A673 (cell line): ENCODE measurements around the gene TCERG1L. TPM values are rescaled to one million over a fixed set of nuclear protein-coding genes. Genes with fewer than 3 reads are reported as not detected.

Source experiments
- BruUV-seq: library from RNA; stranded (reverse); fragments of 400-500 nt; replicated peaks from 2 replicates; lab custom pipeline; 2021; lab: Mats Ljungman, UMichigan
- CTCF ChIA-PET: fragments of 300-600 bp; sonication (Branson Sonifier 250); formaldehyde crosslinking; loops from one replicate; lab custom pipeline; 2022; ENCODE audit warnings: antibody characterized with exemption; lab: Charles Lee
- POLR2A ChIA-PET: fragments of 300-600 bp; sonication (Branson Sonifier 250); formaldehyde crosslinking; loops from one replicate; lab custom pipeline; 2022; ENCODE audit warnings: antibody characterized with exemption; ENCODE audit not compliant: low non-redundant PET; lab: Charles Lee
- DNase-seq: peaks from one replicate; pipeline ENCODE4 v3.0.0-alpha.2; 2015; ENCODE audit warnings: low spot score
- H3K27ac ChIP-seq: fragments of 200-600 bp; sonication (generic); 2 replicates; pipeline ENCODE4 v1.5.1; 2016; ENCODE audit warnings: mixed run types, low read depth, mild to moderate bottlenecking, mixed read lengths, antibody characterized with exemption, low read length; ENCODE audit not compliant: poor library complexity, severe bottlenecking
- H3K27me3 ChIP-seq: fragments of 200-600 bp; sonication (generic); replicated peaks from 2 replicates; pipeline ENCODE4 v1.6.1; 2017; ENCODE audit warnings: mixed run types, low read depth, mild to moderate bottlenecking, mixed read lengths, antibody characterized with exemption, low read length; ENCODE audit not compliant: insufficient read depth, poor library complexity
- H3K36me3 ChIP-seq: fragments of 200-600 bp; sonication (generic); 2 replicates; pipeline ENCODE4 v1.6.1; 2016; ENCODE audit warnings: mixed run types, mild to moderate bottlenecking, mixed read lengths, antibody characterized with exemption, low read length; ENCODE audit not compliant: insufficient read depth, poor library complexity, severe bottlenecking
- H3K4me1 ChIP-seq: fragments of 200-600 bp; sonication (generic); 2 replicates; pipeline ENCODE4 v1.6.1; 2017; ENCODE audit warnings: mixed run types, mild to moderate bottlenecking, mixed read lengths, antibody characterized with exemption, low read length; ENCODE audit not compliant: insufficient read depth, poor library complexity, severe bottlenecking
- H3K4me3 ChIP-seq: fragments of 200-600 bp; sonication (generic); 2 replicates; pipeline ENCODE4 v1.5.1; 2016; ENCODE audit warnings: low read depth, mixed run types, mild to moderate bottlenecking, mixed read lengths, low read length; ENCODE audit not compliant: poor library complexity, severe bottlenecking
- H3K9me3 ChIP-seq: fragments of 200-600 bp; sonication (generic); 2 replicates; pipeline ENCODE4 v1.6.1; 2016; ENCODE audit warnings: mixed run types, low read depth, mild to moderate bottlenecking, mixed read lengths, antibody characterized with exemption, low read length; ENCODE audit not compliant: poor library complexity, severe bottlenecking
- EZH2 ChIP-seq: fragments of 200-600 bp; sonication (generic); IDR thresholded peaks from 2 replicates; pipeline ENCODE4 v1.6.1; 2017; ENCODE audit warnings: borderline replicate concordance, low read depth, mild to moderate bottlenecking, mixed read lengths, antibody characterized with exemption, low read length; ENCODE audit not compliant: poor library complexity, severe bottlenecking
- intact Hi-C: fragments of 100-400 bp; cut with micrococcal nuclease; formaldehyde crosslinking; loops from one replicate; pipeline ENCODE4 v1.10.0; 2022; ENCODE audit not compliant: unreplicated experiment
- total RNA-seq: library from RNA; stranded (reverse); gene quantifications from 2 replicates; pipeline ENCODE4 v1.2.3, GENCODE V29; 2021
- TF ChIP-seq, protein P1 (sequence below): fragments of 300-800, 200-600 bp; sonication (generic); conservative IDR thresholded peaks from 2 replicates; pipeline ENCODE4 v1.5.1; 2017; ENCODE audit warnings: low read depth, mild to moderate bottlenecking, antibody characterized with exemption, low read length, moderate library complexity, mixed read lengths

TCERG1L gene
- total RNA-seq, 1 experiment from 2014 or later: 16.3 TPM

GRCh38 chr10:131047501-131047900 is 264.0 kb downstream of the TCERG1L start:
- H3K4me3 ChIP-seq: no peak overlapping the region
- intact Hi-C loops: loop anchor here (5.0 kb wide), 1 partner anchor 935 kb away; the partner anchor contains the start of gene C10orf143
- H3K4me1 ChIP-seq: peaks cover 40% of the 10 kb centered on the region
- no peaks in the 10 kb centered on the region for H3K9me3 ChIP-seq
- H3K36me3 ChIP-seq: no peaks in the 10 kb centered on the region
- ChIA-PET POLR2A (no interaction called here), CTCF (no interaction called here)
- no peaks in the 10 kb centered on the region for H3K27me3 ChIP-seq
- no TSS peak for BruUV-seq
- TF ChIP-seq EZH2: no peak
- TF ChIP-seq, protein P1, sequence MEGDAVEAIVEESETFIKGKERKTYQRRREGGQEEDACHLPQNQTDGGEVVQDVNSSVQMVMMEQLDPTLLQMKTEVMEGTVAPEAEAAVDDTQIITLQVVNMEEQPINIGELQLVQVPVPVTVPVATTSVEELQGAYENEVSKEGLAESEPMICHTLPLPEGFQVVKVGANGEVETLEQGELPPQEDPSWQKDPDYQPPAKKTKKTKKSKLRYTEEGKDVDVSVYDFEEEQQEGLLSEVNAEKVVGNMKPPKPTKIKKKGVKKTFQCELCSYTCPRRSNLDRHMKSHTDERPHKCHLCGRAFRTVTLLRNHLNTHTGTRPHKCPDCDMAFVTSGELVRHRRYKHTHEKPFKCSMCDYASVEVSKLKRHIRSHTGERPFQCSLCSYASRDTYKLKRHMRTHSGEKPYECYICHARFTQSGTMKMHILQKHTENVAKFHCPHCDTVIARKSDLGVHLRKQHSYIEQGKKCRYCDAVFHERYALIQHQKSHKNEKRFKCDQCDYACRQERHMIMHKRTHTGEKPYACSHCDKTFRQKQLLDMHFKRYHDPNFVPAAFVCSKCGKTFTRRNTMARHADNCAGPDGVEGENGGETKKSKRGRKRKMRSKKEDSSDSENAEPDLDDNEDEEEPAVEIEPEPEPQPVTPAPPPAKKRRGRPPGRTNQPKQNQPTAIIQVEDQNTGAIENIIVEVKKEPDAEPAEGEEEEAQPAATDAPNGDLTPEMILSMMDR: no peak
- peak overlapping the region; percentile 50 for H3K27ac ChIP-seq
- peak; percentile 85 for DNase-seq

DNA sequence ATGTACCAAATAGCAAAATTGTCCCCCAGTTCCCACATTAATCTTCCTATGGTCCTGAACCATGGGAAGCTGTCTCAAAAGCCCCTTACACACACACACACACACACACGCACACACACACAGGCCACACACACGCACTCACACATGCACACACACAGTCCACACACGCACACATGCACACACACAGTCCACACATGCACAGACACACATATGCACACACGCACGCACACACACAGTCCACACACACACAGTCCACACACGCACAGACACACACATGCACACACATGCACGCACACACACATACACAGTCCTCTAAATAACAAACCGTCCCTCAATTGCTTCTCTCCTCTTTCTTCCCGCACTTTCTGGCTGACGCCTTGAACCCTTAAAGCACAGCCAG is 265.3 kb downstream of the TCERG1L start:
- H3K4me3 ChIP-seq: no peak overlapping the region
- POLR2A ChIA-PET: no interaction called here
- H3K4me1 ChIP-seq: peaks cover 40% of the 10 kb centered on the region
- intact Hi-C loops: loop anchor here (5.0 kb wide), 1 partner anchor 934 kb away; the partner anchor contains the start of gene C10orf143
- DNase-seq: no peak
- H3K36me3 ChIP-seq: no peaks in the 10 kb centered on the region
- CTCF ChIA-PET: no interaction called here
- peaks cover 2% of the 10 kb centered on the region for H3K9me3 ChIP-seq
- TF ChIP-seq EZH2: no peak
- TF ChIP-seq, protein P1: no peak
- no TSS peak for BruUV-seq
- no peaks in the 10 kb centered on the region for H3K27me3 ChIP-seq
- no peak overlapping the region for H3K27ac ChIP-seq

DNA sequence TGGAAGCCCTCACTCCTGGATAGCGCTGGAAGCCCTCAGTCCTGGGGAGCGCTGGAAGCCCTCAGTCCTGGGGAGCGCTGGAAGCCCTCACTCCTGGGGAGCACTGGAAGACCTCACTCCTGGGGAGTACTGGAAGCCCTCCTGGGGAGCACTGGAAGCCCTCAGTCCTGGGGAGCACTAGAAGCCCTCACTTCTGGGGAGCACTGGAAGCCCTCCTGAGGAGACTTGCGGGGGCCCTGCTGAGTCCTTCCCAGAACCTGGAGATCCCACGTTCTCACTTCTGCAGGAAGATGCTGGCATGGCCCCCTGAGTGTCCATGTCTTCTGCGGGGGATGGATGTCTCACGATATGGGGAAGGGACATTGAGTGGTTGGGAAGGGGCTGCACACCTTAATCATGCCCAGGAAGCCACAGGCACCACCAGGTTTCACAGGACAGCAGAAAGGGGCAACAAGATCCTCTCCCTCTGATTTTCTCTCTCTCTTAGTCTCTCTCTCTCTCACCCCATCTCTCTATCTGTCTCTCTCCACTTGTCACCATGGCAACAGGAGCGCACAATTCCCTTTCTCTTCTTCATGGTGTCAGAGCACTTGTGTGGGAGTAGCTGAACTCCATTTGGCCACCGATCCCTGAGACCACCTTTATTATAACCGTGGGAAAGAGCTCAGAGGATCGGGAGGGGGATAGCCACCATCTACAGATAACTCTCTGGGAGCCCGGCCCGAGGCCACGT is 267.0 kb downstream of the TCERG1L start:
- ChIA-PET CTCF (no interaction called here), POLR2A (no interaction called here)
- intact Hi-C loops: loop anchor here (5.0 kb wide), 1 partner anchor 932 kb away; the partner anchor contains the start of gene C10orf143
- BruUV-seq: no TSS peak
- Histone ChIP-seq H3K27ac (no peak overlapping the region), H3K27me3 (no peaks in the 10 kb centered on the region), H3K9me3 (peaks cover 13% of the 10 kb centered on the region), H3K36me3 (no peaks in the 10 kb centered on the region), H3K4me3 (no peak overlapping the region), H3K4me1 (peaks cover 37% of the 10 kb centered on the region)
- TF ChIP-seq, protein P1: no peak
- no peak for TF ChIP-seq EZH2
- peak; percentile 37 for DNase-seq
